ENCODE data around the gene KIF14.
A peak's percentile ranks its signal among the peaks of the same experiment; 100 is the strongest.
"Not testable (repeated sequence)": the region's sequence is repeated elsewhere in the genome, so short reads cannot be mapped to it uniquely, and the experiment has no call there.

KIF14 gene

DNA sequence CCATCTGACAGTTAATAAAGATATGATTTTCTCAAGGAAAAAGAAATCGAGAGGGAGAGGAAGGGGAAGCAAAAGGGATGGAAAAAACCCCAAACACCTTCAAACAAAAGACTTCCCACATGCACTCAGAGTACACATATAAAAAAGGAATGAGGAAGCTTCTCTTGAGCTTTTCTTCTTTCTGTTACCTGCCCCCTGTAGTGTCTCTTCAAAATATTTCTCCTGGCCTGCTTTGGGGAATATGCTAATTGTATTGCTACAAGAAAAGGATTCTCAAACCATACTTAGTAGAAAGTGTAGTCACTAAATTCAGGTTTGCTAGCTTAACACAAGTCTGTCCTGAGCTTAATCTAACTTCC, 58.7 kb downstream of the KIF14 start:
- no peak for DNase-seq (ENCODE audit: extremely low read depth, low read depth)
- no peak for TF ChIP-seq CTCF (IDR thresholded peaks at IDR 0.05; ENCODE audit: low read depth, low read length, missing control alignments)
- H3K4me3 ChIP-seq (replicated peaks; ENCODE audit: low read depth, low read length), result no peak overlapping the region

GRCh38 chr1:200558866-200559459, 61.6 kb downstream of the KIF14 start:
- peak; percentile 38 for DNase-seq (ENCODE audit: extremely low read depth, low read depth)
- TF ChIP-seq CTCF (IDR thresholded peaks at IDR 0.05; ENCODE audit: low read depth, low read length, missing control alignments), result peak; percentile 50

GRCh38 chr1:200556002-200556401, 64.5 kb downstream of the KIF14 start:
- TF ChIP-seq CTCF (IDR thresholded peaks at IDR 0.05; ENCODE audit: low read depth, low read length, missing control alignments), result no peak
- H3K4me3 ChIP-seq (replicated peaks; ENCODE audit: low read depth, low read length), result no peak overlapping the region
- no peak for DNase-seq (ENCODE audit: extremely low read depth, low read depth)

More at GRCh38 chr1:200558866-200559459, 61.6 kb downstream of the KIF14 start:
- H3K4me3 ChIP-seq (replicated peaks; ENCODE audit: low read depth, low read length), result no peak overlapping the region

- not testable (repeated sequence) for DNase-seq (ENCODE audit: extremely low read depth, low read depth)
Measured at GRCh38 chr1:200552737-200553136, 67.8 kb downstream of the KIF14 start.

DNA sequence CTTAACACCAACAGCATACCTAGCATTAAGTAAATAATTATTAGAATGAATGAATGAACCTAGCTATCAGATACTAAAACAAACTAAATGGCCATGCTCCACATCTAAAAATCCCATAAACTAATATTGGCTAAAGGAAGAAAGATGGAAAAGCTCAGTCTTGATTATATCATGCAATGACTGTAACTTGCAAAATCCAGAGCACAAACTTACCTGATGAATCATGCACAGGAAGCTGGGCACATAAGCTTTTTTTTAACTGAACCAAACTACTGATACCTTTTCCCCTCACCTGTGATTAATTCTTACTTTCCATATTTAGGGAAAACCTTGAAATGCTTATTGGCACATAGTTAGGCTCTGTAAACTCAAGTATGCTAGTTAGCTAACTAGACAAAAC, 70.2 kb downstream of the KIF14 start:
- no peak for TF ChIP-seq CTCF (IDR thresholded peaks at IDR 0.05; ENCODE audit: low read depth, low read length, missing control alignments)
- DNase-seq (ENCODE audit: extremely low read depth, low read depth), result no peak
- H3K4me3 ChIP-seq (replicated peaks; ENCODE audit: low read depth, low read length), result no peak overlapping the region

More at GRCh38 chr1:200552737-200553136, 67.8 kb downstream of the KIF14 start:
- not testable (repeated sequence) for H3K4me3 ChIP-seq (replicated peaks; ENCODE audit: low read depth, low read length)

DNA sequence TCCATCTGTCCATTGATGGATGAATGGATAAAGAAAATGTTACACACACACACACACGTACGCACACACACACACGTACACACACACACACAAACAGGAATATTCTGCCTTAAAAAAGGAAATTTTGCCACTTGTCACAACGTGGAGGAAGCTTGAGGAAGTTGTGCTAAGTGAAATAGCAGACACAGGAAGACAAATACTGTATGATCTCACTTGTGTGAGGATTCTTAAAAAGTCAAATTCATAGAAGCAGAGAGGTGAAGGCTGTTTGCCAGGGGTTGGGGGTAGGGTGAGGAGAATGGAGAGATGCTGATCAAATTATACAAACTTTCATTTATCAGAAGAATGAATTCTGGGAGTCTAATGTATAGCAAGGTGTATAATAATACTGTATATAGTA, 73.2 kb downstream of the KIF14 start:
- no peak overlapping the region for H3K4me3 ChIP-seq (replicated peaks; ENCODE audit: low read depth, low read length)
- no peak for DNase-seq (ENCODE audit: extremely low read depth, low read depth)
- no peak for TF ChIP-seq CTCF (IDR thresholded peaks at IDR 0.05; ENCODE audit: low read depth, low read length, missing control alignments)

DNA sequence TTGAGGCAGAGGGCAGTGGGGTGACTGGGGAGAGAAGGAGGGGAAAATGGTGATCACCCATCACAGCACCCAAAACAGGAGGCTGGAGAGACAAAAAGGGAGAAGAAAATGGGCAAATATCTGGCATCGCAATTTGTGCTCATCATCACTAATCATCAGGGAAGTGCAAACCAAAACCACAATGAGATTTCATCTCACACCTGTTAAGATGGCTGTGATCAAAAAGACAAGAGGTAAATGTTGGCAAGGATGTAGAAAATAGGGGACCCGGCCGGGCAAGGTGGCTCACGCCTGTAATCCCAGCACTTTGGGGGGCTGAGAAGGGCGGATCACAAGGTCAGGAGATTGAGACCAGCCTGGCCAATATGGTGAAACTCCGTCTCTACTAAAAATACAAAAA, 74.0 kb downstream of the KIF14 start:
- TF ChIP-seq CTCF (IDR thresholded peaks at IDR 0.05; ENCODE audit: low read depth, low read length, missing control alignments), result no peak
- H3K4me3 ChIP-seq (replicated peaks; ENCODE audit: low read depth, low read length), result no peak overlapping the region
- DNase-seq (ENCODE audit: extremely low read depth, low read depth), result no peak
